Raji (cell line): ENCODE data around the gene SLC38A9.

Experiments
- POLR2A ChIP-seq: IDR thresholded peaks from 2 replicates; pipeline ENCODE4 v1.6.1; 2011; ENCODE audit warnings: low read depth, low read length, control low read depth; ENCODE audit not compliant: insufficient read depth

The SLC38A9 gene

DNA sequence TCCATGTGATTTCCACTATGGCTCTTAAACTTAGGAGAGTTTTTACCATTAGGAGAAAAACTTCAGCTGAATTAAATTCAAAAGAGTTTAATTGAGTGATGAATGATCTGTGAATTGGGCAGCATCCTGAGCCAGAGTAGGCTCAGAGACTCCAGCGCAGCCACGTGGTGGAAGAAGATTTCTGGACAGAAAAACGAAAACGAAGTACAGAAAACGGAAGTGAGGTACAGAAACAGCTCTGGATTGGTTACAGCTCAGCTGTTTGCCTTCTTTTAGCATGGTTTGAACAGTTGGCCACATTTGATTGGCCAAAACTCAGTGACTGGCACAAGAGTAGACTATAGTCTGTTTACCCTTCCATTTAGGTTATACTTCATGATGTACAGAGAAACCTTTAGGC lies 108.2 kb downstream of the SLC38A9 start:
- no peak for TF ChIP-seq POLR2A

DNA sequence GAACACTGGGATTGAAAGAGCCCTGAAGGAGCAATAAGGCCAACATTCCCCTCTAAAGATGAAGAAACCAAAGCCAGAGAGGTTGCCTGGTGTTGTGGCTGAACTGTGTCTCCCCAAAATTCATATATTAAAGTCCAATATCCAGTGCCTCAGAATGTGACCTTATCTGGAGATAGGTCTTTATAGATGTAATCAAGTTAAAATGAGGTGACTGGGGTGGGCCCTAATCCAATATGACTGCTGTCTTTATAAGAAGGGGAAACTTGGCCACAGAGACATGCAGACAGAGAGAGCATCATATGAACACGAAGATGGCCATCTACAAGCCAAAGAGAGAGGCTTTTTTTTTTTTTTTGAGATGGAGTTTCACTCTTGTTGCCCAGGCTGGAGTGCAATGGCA lies 110.5 kb downstream of the SLC38A9 start:
- no peak for TF ChIP-seq POLR2A

DNA sequence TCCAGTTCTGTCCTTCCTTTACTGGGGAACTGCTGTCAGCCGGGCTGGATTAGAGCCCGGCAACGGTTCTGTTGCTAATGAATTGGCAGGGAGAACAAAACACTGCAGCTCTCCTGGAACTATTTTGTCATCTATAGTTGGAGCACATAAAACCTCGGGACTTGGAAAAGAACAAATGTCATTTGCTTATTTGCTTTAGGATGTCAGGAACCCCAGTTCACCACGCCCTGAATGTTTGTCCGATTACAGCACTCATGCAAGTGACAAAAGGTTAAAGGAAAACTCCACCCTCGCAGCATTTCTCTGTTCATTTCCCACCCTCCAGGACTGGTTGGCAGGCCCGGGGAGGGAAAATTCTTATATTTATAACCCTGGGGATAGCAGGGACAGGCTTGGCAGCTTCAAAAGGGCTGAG lies 110.9 kb downstream of the SLC38A9 start:
- no peak for TF ChIP-seq POLR2A

DNA sequence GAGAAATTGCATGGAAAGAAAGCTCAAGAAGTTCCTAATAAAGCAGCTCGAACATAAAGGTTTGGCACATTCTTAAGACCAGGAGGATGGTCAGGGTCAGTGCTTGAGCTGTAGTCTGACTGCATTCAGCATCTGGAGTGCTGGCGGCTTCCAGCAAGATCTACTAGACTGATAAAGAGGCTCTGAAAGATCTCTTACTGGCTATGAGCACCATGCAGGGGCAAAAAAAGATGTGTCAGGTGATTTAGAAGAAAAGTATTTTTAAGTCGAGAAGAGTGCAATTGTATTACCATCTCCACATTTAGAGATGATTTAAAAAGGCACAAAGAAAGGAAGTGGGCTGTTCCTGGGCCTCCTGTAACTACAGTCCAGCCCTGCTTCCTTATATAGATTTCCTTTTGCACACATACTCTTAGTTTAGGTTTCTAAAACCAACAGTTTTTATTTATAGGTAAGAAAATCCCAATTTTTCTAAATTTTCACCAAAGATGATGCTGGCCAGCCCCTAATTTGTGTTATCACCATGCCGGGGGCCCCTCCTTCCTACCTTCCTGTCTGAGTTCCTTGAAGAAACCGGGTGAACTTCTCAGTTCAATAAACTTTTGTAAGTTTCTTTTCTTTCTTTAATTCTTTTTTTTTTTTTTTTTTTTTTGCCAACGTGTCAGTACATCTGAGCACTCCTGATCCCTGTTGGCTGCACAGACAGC lies 111.5 kb downstream of the SLC38A9 start:
- no peak for TF ChIP-seq POLR2A

DNA sequence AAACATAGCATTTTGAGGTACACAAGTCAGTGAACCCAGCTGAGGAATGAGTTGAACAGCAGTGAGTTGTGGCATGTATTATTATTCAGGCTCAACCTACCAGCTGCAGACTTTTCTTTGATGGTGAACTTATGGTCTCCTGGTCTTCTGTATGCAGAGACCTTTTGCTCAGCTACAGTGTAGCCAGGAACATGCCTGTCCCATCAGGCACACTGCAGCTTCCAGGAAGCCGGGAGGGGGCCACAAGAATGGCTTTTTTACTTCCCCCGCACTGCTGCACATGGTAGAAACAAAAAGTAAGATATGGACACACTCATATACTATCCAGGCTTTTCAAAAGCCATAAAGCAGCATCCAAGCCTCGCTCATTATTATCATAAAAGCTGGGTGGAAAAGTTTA lies 112.0 kb downstream of the SLC38A9 start:
- no peak for TF ChIP-seq POLR2A

DNA sequence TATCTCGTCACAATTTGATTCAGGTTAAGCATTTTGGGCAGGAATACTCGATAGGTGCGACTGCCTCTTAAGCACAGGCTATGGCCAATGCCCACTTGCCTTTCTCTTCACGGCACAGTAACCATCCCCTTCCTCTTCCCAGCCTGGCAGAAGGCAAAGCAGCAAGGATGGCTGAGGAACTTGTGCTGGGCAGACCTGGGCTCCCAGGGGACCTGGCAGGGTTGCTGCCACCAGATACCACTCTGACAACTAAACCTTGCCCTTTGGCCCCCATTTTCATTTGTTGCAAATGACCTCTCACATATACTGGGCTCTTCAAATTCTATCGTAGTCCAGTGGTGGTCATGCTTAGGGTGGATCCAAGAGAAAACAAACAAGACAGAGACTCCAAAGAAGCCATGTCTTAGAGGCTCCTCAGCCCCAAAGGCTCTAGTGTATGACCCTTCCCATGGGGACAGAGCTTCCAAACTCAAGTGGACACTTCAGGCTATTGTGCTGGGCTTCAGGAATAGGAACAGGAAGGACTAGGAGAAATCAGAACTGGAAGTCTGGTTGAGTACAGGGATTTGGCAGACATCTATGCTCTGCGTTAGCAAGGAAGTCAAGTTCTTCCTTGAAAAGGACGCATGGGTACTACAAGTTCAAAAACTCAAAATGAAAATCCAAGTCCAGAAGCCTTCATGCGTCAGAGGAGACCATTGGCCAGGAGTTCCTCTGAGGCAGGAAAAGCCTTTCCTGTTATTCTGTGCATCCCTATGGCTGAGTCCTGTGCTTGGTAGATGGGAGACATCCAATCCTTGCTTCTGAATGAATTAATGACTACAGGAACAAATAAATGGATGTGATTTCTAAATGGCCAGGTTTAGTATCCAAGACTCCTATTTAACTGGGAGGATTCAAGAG lies 112.7 kb downstream of the SLC38A9 start:
- no peak for TF ChIP-seq POLR2A

DNA sequence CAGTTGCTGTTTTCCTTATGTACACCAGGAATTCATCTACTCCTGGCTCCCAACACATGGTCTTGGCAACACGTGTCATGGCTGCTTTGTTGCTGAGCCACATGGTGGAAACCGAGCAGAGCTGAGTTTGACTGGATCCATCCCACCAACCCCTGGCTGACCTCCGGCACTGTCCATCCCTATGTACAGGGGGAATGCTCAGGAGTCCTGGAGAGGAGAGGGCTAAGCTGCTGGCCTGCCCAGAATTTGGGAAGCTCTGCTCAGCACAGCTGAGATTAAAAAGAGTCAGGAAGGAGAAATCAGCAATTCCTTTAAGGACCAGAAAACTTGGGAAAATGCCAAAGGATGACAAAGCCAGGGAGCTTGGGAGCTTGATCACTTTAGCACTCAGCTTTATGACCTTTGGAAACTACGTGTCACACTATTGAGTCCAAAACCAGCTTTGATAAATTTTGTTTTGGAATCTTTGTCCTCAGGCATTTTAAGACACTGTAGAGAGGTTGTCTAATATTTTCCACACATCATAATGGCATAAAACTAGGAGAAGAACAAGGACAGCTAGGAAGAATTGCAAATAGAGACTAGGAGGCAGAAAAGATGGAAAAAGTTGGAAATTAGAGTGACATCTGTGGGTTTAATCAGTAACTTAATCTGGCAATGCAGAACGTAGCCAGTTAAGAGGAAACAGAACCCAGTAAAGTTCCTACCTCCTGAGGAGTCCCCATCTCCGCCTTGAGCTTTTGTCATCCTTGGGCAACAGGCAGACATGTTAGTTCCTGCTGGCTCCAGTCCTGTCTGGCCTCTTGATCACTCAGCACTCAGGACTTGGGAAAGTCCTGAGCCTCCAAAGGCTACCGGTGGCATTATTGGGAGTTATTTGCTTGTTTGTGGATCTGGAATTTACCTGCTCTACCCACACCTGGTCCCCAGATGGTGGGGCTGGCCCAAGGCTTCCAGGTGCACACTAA lies 114.8 kb downstream of the SLC38A9 start:
- no peak for TF ChIP-seq POLR2A

DNA sequence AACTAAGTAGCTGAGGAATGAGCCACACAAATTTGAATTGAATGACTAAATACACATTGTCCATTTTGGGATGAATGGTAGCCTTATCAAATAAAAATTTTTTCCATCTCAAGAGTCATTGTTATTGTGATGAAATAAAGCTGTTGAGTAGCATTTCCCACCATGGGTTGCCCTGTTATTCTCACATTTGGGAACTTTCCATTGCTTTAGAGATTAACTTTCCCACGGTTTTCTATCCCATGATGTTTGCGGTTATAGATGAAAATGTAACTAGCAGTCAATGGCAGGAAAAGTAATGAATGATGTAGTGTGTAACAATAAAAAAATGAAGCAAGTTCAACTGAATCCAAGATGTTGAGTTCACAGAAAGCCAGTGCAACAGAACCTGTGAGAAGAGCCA lies 117.5 kb downstream of the SLC38A9 start:
- no peak for TF ChIP-seq POLR2A

DNA sequence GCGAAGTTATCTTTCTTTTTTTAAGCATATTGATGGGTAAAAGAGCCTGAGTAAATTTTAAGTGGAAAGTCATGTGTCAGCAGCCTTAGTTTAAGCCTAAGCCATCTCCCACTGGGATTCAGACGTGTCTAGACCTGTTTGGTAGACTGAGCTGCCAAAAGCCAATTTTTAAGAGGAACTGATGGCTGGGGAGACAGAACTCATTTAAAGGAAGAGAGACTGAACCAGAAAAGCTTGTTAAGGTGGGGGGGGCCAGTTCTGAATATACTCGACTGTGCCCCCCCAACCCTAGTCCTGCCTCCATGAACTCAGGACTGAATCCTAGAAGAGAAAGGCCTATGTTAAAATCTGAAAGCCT lies 119.0 kb downstream of the SLC38A9 start:
- TF ChIP-seq POLR2A, result no peak

DNA sequence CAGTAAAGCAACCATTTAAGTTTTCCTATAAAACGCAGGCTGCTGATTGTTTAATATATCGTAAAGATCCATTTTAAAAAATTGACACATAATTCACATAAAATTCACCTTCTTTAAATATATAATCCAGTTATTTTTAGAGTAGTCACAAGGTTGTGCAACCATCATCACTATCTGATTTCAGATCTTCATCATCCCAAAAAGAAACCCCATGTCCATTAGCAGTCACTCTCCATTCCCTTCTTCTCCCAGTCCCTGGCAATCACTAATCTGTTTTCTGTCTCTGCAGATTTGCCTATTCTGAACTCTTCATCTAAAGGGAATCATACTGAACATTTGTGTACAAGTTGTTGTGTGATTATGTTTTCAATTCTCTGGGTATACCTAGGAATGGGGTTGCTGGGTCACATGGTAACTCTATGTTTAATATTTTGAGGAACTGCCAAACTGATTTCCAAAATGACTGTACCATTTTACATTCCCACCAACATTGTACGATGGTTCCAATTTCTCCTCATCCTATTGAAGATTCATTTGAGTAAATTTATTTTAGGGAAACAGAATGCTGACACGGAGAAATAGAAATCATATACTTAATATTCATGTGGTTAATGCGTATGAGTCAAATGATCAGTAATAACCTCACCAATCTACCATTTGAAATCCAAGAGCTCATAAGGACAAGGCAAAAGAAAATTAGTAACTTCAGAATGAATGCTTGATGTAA lies 119.6 kb downstream of the SLC38A9 start:
- TF ChIP-seq POLR2A, result no peak

DNA sequence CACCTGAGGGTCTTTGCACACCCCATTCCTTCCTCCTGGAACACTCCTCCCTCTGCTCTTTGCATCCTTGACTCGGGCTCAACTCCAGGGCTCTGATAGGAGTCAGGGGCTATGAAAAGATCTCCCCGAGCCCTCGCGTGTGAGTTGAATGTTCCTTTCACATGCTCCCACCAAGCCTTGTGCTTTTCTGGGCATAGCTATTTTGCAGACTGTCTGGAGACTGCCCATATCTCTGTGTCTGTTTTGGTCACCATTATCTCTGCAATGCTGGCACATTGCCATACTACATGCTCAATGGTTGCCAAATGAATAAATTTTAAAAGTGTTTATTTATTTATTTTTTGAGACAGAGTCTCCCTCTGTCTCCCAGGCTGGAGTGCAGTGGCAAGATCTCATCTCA lies 120.4 kb downstream of the SLC38A9 start:
- TF ChIP-seq POLR2A, result no peak

DNA sequence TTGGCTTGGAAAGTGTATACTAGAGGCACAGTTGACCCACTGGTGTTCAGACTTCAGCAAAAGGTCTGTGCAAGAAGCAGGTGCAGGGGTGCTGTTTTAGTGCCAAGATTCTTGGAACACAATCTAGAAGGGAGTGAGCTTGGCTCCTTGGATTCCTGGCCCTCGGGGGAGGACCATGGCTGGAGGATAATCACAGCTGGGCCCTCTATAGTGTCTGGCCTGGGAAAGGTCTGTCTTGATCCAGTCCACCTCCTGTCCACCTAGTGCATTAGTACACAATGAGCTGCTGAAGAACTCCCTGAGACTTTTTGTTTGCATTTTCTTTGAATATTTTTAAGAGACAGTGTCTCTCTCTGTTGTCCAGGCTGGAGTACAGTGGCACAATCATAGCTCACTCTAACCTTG lies 126.9 kb downstream of the SLC38A9 start:
- no peak for TF ChIP-seq POLR2A

DNA sequence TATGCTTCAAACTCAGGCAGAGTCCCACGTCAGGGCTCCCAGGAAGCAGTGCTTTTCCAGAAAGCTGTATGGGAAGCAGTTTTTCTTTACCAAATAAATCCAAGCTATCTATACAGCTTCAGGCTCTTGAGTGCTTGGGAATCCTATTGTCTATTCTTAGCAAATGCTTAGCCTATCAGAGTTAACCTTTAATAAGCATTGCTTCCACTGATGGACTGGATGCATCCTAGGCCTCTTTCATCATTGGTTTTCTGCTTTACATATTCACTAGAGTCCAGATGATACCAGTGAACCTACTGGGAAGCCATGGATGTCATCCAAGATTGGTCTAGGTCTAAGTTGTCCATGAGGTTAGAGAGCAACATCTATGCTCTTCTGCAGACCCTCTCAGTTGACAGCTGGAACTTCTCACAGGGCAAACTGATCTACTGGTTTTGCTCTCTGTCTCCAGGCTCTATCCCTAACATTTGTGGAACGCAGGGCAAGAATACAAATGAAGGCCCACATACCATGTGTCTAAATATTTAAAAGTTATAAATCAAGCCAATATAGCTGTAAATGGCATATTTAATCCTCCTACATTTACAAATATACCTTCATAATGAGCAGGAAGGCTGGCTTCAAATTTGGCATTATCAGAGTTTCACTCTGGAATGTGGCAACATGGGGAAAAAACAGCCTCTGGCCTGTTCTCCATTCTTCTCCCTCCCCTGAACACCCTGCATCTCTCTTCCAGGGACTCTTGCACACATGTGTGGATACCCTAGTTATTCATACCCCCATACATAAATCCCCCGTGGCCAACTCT lies 127.5 kb downstream of the SLC38A9 start:
- no peak for TF ChIP-seq POLR2A

DNA sequence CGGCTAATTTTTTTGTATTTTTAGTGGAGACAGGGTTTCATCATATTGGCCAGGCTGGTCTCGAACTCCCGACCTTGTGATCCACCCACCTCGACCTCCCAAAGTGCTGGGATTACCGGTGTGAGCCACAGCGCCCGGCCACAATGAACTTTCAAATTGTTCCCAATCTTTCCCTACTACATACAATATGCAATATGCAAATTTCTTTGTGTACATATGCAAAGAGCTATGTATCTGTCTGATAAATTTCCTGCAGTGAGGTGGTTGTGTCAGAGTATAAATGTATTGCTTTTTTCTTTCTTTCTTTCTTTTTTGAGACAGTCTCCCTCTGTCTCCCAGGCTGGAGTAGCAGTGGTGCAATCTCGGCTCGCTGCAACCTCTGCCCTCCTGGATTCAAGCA lies 128.5 kb downstream of the SLC38A9 start:
- no peak for TF ChIP-seq POLR2A

DNA sequence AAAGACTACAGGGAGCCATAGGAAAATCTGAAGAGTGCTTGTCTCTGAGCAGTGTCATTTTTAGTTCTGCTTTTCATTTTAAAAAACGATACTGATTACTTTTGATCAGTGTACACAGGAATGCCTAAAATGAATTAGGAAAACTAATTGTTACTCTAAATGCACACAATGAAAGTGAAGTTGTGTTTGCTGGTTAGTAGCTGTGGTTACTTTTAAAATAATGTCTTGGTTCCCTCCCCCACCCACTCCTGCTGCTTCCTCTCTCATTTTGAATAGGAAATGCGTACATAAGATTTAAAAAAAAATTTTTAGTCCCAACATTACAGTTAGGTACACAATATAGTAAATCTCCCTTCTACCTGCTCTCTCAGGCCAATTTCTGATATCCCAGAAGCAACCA lies 129.9 kb downstream of the SLC38A9 start:
- TF ChIP-seq POLR2A, result no peak
